ENCODE data around the gene ZNHIT6.

GRCh38 chr1:85746777-85747176 lies 38.5 kb upstream of the ZNHIT6 start:
- no peak for TF ChIP-seq ZFP30 (CRISPR knock-in tag; IDR thresholded peaks at IDR 0.05)
- TF ChIP-seq ARNTL (CRISPR knock-in tag; IDR thresholded peaks at IDR 0.05; ENCODE audit: borderline replicate concordance, low read depth): no peak
- no peak for TF ChIP-seq ZNF8 (CRISPR knock-in tag; IDR thresholded peaks at IDR 0.05)
- TF ChIP-seq, protein P1, sequence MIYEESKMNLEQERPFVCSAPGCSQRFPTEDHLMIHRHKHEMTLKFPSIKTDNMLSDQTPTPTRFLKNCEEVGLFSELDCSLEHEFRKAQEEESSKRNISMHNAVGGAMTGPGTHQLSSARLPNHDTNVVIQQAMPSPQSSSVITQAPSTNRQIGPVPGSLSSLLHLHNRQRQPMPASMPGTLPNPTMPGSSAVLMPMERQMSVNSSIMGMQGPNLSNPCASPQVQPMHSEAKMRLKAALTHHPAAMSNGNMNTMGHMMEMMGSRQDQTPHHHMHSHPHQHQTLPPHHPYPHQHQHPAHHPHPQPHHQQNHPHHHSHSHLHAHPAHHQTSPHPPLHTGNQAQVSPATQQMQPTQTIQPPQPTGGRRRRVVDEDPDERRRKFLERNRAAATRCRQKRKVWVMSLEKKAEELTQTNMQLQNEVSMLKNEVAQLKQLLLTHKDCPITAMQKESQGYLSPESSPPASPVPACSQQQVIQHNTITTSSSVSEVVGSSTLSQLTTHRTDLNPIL (CRISPR knock-in tag; IDR thresholded peaks at IDR 0.05; ENCODE audit: low read depth): no peak
- no peak for TF ChIP-seq SNAI2 (CRISPR knock-in tag; IDR thresholded peaks at IDR 0.05)
- no peak for TF ChIP-seq ISL1 (CRISPR knock-in tag; IDR thresholded peaks at IDR 0.05)
